ENCODE data around the gene TAGLN3. TPM values are rescaled to one million over a fixed set of nuclear protein-coding genes. Genes with fewer than 3 reads are reported as not detected.

Gene TAGLN3
- total RNA-seq, 1 experiment from 2014 or later = not detected

GRCh38 chr3:111986800-111987199 lies 11.9 kb upstream of the TAGLN3 start:
- no peak for DNase-seq (ENCODE audit: low read depth in 1 of 2, low spot score in 2 of 2)
- Histone ChIP-seq H3K36me3 (peaks cover 55% of the 10 kb centered on the region), H3K27me3 (replicated peaks) (no peaks in the 10 kb centered on the region), H3K9me3 (replicated peaks) (no peaks in the 10 kb centered on the region), H3K4me1 (replicated peaks) (no peaks in the 10 kb centered on the region), H3K27ac (no peak overlapping the region), H3K4me3 (no peak overlapping the region)

GRCh38 chr3:111989061-111989678 lies 9.6 kb upstream of the TAGLN3 start:
- Histone ChIP-seq H3K27me3 (replicated peaks) (no peaks in the 10 kb centered on the region), H3K4me3 (no peak overlapping the region), H3K36me3 (peaks cover 46% of the 10 kb centered on the region), H3K4me1 (replicated peaks) (no peaks in the 10 kb centered on the region), H3K27ac (no peak overlapping the region), H3K9me3 (replicated peaks) (no peaks in the 10 kb centered on the region)
- peak in 1 of 2 experiments; percentile 35 for DNase-seq (ENCODE audit: low read depth in 1 of 2, low spot score in 2 of 2)

- DNase-seq (ENCODE audit: low read depth in 1 of 2, low spot score in 2 of 2) = no peak
- Histone ChIP-seq H3K4me1 (replicated peaks) (no peaks in the 10 kb centered on the region), H3K9me3 (replicated peaks) (no peaks in the 10 kb centered on the region), H3K27me3 (replicated peaks) (no peaks in the 10 kb centered on the region), H3K36me3 (peaks cover 23% of the 10 kb centered on the region), H3K27ac (no peak overlapping the region), H3K4me3 (no peak overlapping the region)
Observed at GRCh38 chr3:111993038-111993437, 5.7 kb upstream of the TAGLN3 start.

GRCh38 chr3:111999484-112000324 lies 982 bp downstream of the TAGLN3 start:
- no peaks in the 10 kb centered on the region for H3K27me3 ChIP-seq (replicated peaks)
- peak in 1 of 2 experiments; percentile 2 for DNase-seq (ENCODE audit: low read depth in 1 of 2, low spot score in 2 of 2)
- no peaks in the 10 kb centered on the region for H3K36me3 ChIP-seq
- H3K4me1 ChIP-seq (replicated peaks) = peaks cover 5% of the 10 kb centered on the region; the same call in 1 of the 2 replicates
- no peak overlapping the region for H3K4me3 ChIP-seq
- no peak overlapping the region for H3K27ac ChIP-seq
- no peaks in the 10 kb centered on the region for H3K9me3 ChIP-seq (replicated peaks)

GRCh38 chr3:112000367-112000771 lies 1.6 kb downstream of the TAGLN3 start:
- Histone ChIP-seq H3K36me3 (no peaks in the 10 kb centered on the region), H3K4me3 (no peak overlapping the region), H3K4me1 (replicated peaks) (peaks cover 5% of the 10 kb centered on the region; the same call in 1 of the 2 replicates), H3K9me3 (replicated peaks) (no peaks in the 10 kb centered on the region), H3K27me3 (replicated peaks) (no peaks in the 10 kb centered on the region), H3K27ac (no peak overlapping the region)
- DNase-seq (ENCODE audit: low read depth in 1 of 2, low spot score in 2 of 2) = no peak

GRCh38 chr3:112000966-112001365 lies 2.2 kb downstream of the TAGLN3 start:
- no peaks in the 10 kb centered on the region for H3K27me3 ChIP-seq (replicated peaks)
- no peak overlapping the region for H3K27ac ChIP-seq
- no peaks in the 10 kb centered on the region for H3K9me3 ChIP-seq (replicated peaks)
- H3K4me3 ChIP-seq = no peak overlapping the region
- H3K36me3 ChIP-seq = no peaks in the 10 kb centered on the region
- DNase-seq (ENCODE audit: low read depth in 1 of 2, low spot score in 2 of 2) = peak in 1 of 2 experiments; percentile 2
- peaks cover 5% of the 10 kb centered on the region; the same call in 1 of the 2 replicates for H3K4me1 ChIP-seq (replicated peaks)

GRCh38 chr3:112001526-112001925 lies 2.8 kb downstream of the TAGLN3 start:
- Histone ChIP-seq H3K4me1 (replicated peaks) (peaks cover 5% of the 10 kb centered on the region; the same call in 1 of the 2 replicates), H3K9me3 (replicated peaks) (no peaks in the 10 kb centered on the region), H3K4me3 (no peak overlapping the region), H3K27ac (no peak overlapping the region), H3K27me3 (replicated peaks) (no peaks in the 10 kb centered on the region), H3K36me3 (no peaks in the 10 kb centered on the region)
- no peak for DNase-seq (ENCODE audit: low read depth in 1 of 2, low spot score in 2 of 2)

GRCh38 chr3:112002096-112002971 lies 3.6 kb downstream of the TAGLN3 start:
- Histone ChIP-seq H3K27me3 (replicated peaks) (no peaks in the 10 kb centered on the region), H3K27ac (no peak overlapping the region), H3K4me1 (replicated peaks) (peaks cover 5% of the 10 kb centered on the region; the same call in 1 of the 2 replicates), H3K4me3 (no peak overlapping the region), H3K9me3 (replicated peaks) (no peaks in the 10 kb centered on the region), H3K36me3 (no peaks in the 10 kb centered on the region)
- no peak for DNase-seq (ENCODE audit: low read depth in 1 of 2, low spot score in 2 of 2)

GRCh38 chr3:112003321-112004080 lies 4.8 kb downstream of the TAGLN3 start:
- Histone ChIP-seq H3K27me3 (replicated peaks) (no peaks in the 10 kb centered on the region), H3K27ac (no peak overlapping the region), H3K4me1 (replicated peaks) (peaks cover 5% of the 10 kb centered on the region; the same call in 1 of the 2 replicates), H3K36me3 (no peaks in the 10 kb centered on the region), H3K4me3 (no peak overlapping the region), H3K9me3 (replicated peaks) (no peaks in the 10 kb centered on the region)
- DNase-seq (ENCODE audit: low read depth in 1 of 2, low spot score in 2 of 2) = no peak

GRCh38 chr3:112004187-112004586 lies 5.5 kb downstream of the TAGLN3 start:
- Histone ChIP-seq H3K27ac (no peak overlapping the region), H3K4me1 (replicated peaks) (peaks cover 5% of the 10 kb centered on the region; the same call in 1 of the 2 replicates), H3K27me3 (replicated peaks) (no peaks in the 10 kb centered on the region), H3K36me3 (no peaks in the 10 kb centered on the region), H3K9me3 (replicated peaks) (no peaks in the 10 kb centered on the region), H3K4me3 (no peak overlapping the region)
- DNase-seq (ENCODE audit: low read depth in 1 of 2, low spot score in 2 of 2) = no peak

GRCh38 chr3:112004669-112005068 lies 5.9 kb downstream of the TAGLN3 start:
- Histone ChIP-seq H3K27ac (no peak overlapping the region), H3K4me3 (no peak overlapping the region), H3K27me3 (replicated peaks) (no peaks in the 10 kb centered on the region), H3K36me3 (no peaks in the 10 kb centered on the region), H3K4me1 (replicated peaks) (peaks cover 5% of the 10 kb centered on the region; the same call in 1 of the 2 replicates), H3K9me3 (replicated peaks) (no peaks in the 10 kb centered on the region)
- no peak for DNase-seq (ENCODE audit: low read depth in 1 of 2, low spot score in 2 of 2)

- Histone ChIP-seq H3K9me3 (replicated peaks) (no peaks in the 10 kb centered on the region), H3K27me3 (replicated peaks) (no peaks in the 10 kb centered on the region), H3K4me1 (replicated peaks) (peaks cover 5% of the 10 kb centered on the region; the same call in 1 of the 2 replicates), H3K27ac (no peak overlapping the region), H3K36me3 (no peaks in the 10 kb centered on the region), H3K4me3 (no peak overlapping the region)
- no peak for DNase-seq (ENCODE audit: low read depth in 1 of 2, low spot score in 2 of 2)
Observed at GRCh38 chr3:112005091-112005672, 6.5 kb downstream of the TAGLN3 start.

GRCh38 chr3:112007633-112008032 lies 8.9 kb downstream of the TAGLN3 start:
- Histone ChIP-seq H3K36me3 (no peaks in the 10 kb centered on the region), H3K27me3 (replicated peaks) (no peaks in the 10 kb centered on the region), H3K4me1 (replicated peaks) (no peaks in the 10 kb centered on the region), H3K4me3 (no peak overlapping the region), H3K9me3 (replicated peaks) (no peaks in the 10 kb centered on the region), H3K27ac (no peak overlapping the region)
- DNase-seq (ENCODE audit: low read depth in 1 of 2, low spot score in 2 of 2) = no peak
